ENCODE data around the gene TRIM26.
"Not testable (repeated sequence)": the region's sequence is repeated elsewhere in the genome, so short reads cannot be mapped to it uniquely, and the experiment has no call there.

The TRIM26 gene

DNA sequence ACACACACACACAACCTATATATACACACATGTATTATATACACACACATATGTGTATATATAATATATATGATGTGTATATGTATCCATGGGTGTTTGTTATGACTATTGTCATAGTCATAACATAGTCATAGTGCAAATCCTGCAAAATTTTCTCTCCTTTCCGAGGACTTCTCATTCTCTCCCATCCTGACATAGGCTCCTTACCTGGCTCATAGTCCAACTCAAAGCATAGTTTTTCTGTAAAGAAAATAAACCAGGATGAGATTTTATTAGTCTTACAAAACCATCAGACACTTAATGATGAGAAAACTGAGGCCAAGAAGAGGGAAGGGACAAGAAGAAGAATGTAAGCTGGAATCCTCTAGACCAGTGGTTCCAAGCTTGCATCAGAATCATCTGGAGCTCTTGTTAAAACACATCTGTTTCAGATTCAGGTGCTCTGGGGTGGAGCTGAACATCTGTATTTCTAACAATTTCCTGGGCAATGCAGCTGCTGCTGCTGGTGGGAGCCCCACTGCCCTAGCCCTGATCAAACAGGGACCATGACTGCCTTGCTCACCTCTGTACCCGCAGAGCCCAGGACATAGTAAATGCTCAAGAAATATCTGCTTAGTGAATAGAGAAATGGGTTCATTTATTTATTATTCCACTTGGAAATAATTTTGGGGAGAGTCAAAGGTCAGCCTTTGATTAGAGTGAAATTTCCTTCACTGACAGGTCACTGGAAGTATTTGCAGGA, 57.5 kb downstream of the TRIM26 start:
- in situ Hi-C loops (cut with HindIII; ENCODE audit: low sequenced_read_pairs), result loop anchor here (10.0 kb wide), 1 partner anchor 61 kb away; no protein-coding TSS in a partner anchor

DNA sequence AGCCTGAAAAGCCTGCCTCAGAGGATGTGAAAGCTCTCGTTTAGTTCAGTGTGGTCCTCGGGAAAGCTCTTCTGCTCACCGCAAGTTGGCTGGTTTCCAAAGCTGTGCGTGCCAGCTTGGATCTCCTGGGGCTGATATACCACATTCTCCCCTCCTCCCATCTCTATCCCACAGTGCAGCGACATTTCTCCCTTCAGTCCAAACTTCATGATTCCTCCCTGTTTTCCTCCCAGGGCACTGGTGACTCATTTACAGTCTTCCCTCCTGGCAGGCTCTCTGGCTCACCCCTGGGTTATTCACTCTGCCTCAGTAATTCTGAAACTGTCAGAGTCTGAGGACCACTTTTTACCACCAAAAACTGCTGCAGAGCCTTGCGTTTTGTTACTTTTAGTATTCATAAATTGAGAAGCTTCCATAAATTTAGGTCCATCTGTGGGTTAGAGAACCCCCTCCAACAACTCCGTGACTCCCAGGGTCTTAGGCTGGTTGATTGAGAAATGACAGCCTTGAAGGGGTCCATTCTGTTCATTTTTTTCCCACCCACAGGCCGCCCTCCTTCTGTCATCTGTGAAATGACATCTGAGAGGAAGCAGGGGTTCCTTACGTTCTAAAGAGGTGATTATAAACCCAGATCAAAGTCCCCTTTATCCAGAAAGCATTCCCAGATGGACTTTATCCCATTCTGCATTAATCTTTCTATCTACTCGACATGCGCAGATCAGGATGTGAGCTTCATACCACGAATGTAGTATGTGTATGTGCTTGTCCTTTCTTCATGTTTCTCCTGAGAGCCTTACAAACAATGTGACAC, 58.3 kb downstream of the TRIM26 start:
- in situ Hi-C loops (cut with HindIII; ENCODE audit: low sequenced_read_pairs), result loop anchor here (10.0 kb wide), 1 partner anchor 60 kb away; no protein-coding TSS in a partner anchor

DNA sequence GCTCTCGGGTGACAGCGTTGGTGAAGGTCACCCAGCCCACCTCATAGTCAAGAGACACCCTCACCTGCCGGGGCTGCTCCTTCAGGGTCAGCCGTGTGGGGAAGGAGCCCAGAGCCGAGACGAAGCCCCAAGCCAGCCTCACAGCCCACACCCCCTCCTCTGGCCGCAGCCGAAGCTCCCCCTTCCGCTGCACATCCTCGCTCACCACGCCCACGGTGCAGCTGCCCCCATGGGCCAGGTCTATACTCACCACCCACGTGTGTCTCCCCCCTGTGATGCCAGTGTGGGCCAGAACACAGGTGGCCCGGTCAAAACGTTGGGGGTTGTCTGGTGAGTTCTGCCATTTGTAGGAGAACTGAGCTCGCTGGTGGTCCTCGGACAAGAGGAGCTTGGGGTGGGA, 59.1 kb downstream of the TRIM26 start:
- in situ Hi-C loops (cut with HindIII; ENCODE audit: low sequenced_read_pairs), result loop anchor here (10.0 kb wide), 1 partner anchor 59 kb away; no protein-coding TSS in a partner anchor

DNA sequence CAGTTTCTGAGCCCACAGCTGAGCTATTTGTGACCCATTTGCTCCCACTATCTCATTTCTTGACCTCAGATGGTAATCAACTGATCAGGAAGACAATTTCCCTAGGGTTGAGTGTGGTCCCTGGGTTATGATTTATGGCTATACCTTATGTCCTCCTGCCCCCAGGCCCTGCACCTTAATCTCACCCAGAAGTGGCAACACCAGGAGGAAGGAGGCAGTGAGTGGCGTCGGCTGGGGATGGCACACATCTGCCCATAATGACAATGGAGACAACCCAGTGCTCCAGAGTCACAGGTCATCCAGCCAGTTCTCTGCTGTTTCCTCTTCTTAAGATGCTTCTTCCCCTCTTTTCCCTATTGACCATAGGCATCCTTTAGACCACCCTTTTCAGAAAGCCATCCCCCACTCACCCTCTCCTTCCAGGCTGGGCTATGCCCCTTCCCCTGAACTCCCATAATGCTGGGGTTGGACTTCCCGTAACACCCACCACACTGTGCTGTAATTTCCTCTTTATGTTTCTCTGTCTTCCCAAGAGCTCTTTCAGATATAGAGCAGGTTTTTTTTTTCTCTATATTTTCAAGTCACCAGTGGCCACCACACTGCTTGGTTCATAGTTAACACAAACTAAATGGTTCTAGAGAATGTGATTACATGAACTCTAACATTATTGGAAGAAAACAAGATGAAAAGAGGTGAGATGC, 60.1 kb downstream of the TRIM26 start:
- in situ Hi-C loops (cut with HindIII; ENCODE audit: low sequenced_read_pairs), result loop anchor here (10.0 kb wide), 1 partner anchor 58 kb away; no protein-coding TSS in a partner anchor

DNA sequence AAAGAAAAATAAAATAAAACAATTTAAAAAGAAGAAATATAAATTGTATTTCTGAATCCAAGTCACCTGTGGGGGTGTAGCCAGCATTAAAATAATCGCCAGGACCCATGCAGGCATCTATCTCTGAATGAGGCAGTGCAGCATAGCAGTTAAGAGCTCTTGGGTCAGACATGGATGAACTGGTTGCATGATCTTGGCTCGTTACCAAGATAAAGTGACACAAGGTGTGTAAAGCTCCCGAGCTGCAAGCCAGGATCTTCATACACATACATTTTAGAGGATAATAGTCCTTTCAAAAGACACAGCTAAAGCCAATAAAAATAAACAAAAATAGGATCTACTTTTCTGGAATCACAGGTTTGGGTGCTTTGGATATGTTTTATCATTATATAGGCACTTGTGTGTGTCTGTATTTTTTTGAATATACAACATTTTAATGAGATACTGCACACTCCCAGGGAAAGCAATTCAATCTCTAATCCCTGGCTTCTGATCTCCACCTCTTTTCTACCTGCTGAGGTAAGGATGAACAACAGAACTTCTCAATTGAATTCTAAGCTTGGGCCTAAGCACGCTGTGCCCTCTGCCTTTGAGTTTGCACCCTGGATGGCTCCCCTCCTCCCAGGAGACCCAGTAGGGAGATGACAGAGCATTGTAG, 61.1 kb downstream of the TRIM26 start:
- in situ Hi-C loops (cut with HindIII; ENCODE audit: low sequenced_read_pairs), result loop anchor here (10.0 kb wide), 1 partner anchor 57 kb away; no protein-coding TSS in a partner anchor

DNA sequence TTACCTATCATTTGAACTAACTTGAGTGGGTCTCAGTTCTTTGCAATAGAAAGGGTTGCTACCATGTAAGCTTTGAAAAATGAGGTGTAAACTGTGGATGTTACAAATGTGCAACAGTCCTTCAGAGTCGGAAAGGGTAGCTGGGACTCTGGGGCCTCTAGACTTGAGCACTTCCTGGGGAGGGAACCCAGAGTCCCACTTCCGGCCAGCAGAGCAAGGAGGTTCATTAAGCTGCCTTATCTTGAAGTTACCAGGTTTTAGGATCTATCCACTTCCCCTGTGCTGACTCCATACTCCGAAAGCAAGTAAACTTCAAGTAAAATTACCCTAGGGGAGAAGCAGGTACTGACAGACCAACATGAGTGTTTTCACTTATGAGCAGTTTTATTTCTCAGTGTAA, 61.6 kb downstream of the TRIM26 start:
- in situ Hi-C loops (cut with HindIII; ENCODE audit: low sequenced_read_pairs), result loop anchor here (10.0 kb wide), 1 partner anchor 57 kb away; no protein-coding TSS in a partner anchor

DNA sequence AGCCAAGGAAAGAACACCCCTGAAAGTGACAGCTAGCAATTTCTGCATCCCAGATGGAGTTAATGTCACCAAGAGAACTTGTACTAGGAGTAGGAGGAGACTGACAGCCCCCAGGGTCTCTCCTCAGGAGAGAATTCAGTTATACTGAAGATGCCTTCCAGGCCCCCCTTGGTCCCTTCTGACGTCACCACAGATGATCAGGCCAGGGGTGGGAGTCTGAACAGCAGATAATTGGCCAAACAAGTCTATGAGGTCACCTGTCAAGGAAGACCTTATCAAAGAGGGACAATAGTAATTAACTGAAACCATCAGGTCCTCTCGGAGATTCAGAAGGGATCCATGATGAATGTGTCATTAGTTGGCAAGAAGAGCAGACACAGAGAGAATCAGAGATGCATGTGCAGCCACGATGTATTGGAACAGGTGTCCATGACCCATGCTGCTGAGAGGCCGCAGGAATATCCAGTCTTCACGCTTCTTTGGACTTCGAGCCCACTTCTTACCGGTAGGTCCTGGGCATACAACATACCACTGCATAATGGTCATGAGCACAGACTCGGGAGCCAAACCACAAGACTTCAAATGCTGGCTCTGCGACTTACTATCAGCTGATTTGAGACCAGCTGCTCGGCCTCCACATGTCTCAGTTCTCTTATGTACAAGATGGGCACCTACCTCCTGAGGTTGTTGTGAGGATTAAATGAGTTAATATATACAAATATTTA, 62.4 kb downstream of the TRIM26 start:
- in situ Hi-C loops (cut with HindIII; ENCODE audit: low sequenced_read_pairs), result loop anchor here (10.0 kb wide), 1 partner anchor 56 kb away; no protein-coding TSS in a partner anchor

DNA sequence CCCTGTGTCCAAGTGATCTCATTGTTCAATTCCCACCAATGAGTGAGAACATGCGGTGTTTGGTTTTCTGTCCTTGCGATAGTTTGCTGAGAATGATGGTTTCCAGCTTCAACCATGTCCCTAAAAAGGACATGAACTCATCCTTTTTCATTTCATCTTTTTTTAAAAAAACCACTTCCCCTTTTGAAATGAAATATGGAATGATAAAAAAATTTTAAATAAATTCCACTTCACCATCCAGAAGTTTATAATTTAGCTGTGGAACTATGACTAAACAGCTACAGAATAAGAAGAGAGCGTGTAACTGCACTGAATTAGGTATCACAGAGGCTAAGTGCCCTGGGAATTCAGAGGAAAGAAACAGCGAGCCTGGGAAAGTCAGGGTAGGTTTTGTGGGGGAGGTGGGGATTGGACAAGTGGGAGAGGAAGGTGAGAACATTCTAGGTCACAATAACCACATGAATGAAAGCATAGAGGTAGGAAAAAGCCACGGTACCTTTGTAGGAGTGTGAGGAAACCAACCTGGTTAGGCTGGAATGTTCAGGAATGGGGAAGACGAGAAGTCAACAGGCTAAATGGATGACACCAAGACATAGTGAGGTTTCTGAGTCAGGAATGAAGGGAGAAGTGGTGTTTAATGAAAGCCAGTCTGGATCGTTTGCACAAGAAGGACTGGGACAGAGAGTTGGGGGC, 63.2 kb downstream of the TRIM26 start:
- in situ Hi-C loops (cut with HindIII; ENCODE audit: low sequenced_read_pairs), result loop anchor here (10.0 kb wide), 1 partner anchor 55 kb away; no protein-coding TSS in a partner anchor

DNA sequence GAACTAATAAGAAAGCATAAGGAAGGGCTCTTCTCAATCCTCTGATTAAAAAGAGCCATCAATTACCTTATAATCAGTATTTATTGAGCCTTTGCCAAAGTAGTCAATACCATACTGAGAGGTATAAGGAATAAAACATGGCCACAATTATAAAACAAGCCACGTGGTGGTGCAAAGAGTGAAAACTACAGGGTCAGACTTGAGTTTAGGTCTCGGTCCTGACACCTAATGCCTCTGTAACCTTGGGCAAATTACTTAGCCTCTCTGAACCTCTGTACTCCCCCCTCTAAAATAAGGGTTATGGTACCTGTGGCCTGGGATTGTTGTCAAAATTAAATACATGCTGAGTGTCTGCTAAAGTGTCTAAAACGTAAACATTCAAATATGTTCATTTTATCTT, 64.0 kb downstream of the TRIM26 start:
- in situ Hi-C loops (cut with HindIII; ENCODE audit: low sequenced_read_pairs), result no loop called here

DNA sequence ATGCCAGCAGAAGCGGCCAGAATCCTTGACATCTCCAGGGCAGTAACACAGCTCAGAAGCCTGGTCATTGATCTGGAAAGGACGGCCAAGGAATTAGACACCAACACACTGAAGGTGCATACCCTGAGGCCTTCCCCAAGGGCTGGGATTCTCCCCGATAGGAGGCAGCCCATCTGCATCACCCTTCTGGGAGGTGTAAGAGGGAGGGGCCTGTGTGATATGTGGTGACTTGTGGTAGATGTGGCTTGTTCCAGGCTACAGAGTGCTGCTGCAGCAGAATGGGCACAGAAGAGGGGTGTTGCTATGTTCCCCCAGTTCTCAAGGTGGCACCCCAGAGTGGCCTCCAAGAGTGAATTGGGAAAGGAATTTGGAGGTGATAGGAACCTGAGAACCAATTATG, 66.1 kb downstream of the TRIM26 start:
- in situ Hi-C loops (cut with HindIII; ENCODE audit: low sequenced_read_pairs), result no loop called here

DNA sequence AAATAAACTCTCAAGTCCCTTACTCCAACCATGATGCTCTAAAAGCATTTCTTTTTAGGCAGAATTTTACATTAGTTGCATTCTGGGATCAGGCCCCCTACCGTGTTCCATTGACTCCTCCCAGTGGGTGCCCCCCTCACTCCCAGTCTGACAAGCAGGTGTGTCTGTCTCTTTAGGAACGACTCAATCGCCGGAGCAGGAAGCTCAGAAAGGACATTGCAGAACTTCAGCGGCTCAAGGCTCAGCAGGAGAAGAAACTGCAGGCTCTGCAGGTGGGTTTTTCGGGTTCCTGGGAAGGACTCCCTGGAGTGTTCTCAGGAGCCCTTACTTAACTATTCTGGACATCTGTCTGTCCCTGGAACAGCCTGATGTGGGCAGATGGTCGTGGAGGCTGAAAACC, 67.4 kb downstream of the TRIM26 start:
- in situ Hi-C loops (cut with HindIII; ENCODE audit: low sequenced_read_pairs), result no loop called here

DNA sequence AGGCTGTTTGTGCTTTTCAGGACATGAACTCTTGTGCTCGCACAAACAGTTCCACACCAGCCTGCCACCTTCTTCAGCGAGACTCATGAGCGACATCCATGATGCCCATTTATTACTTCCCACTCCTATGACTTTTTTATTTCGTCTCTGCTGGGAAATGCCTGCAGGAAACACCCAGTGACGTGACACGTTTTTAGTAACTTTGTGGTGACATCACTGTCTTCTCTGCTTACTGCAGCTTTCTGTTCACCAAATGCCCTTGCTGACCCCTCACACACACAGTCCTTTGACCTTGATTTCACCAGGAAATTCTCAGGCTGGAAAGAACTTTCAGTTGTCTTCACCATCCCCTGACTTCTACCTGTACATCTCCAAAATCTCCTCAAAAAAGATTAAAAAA, 68.4 kb downstream of the TRIM26 start:
- in situ Hi-C loops (cut with HindIII; ENCODE audit: low sequenced_read_pairs), result no loop called here

DNA sequence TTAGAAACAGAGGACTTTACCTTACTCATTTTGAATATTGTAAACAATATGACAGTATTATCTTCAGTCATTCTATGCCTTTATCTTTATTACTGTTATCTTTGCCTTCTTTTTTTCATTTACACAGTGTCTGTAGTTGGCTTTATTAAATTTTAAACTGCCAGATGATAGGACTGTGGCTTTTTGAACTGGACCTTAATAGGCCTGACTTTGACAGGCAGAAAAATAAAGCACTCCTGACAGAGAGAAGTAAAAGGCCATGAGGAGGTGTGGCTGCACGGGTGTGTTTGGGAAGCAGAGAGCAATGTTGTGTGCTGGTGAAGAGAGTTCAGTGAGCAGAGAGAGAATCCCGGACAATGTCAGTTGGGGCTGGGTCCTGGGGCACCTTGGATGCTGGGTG, 69.4 kb downstream of the TRIM26 start:
- in situ Hi-C loops (cut with HindIII; ENCODE audit: low sequenced_read_pairs), result no loop called here

DNA sequence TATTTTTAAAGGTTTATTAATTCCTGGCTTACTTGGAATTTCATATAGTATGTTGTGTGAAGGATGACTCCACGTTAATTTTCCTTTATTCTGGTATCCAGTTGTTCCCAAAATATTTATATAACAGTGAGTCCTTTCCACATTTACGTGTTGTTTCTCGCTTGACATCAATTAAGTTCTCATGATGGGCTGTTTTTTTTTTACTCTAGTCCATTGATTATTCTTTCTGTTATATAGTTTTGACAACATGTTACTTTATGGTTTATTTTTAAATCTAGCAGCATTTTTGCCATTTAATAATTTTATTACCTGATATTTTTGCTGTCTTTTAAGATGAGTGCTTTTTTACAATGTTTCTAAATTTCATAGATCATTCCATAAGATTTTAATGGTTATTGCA, 70.5 kb downstream of the TRIM26 start:
- in situ Hi-C loops (cut with HindIII; ENCODE audit: low sequenced_read_pairs), result no loop called here

DNA sequence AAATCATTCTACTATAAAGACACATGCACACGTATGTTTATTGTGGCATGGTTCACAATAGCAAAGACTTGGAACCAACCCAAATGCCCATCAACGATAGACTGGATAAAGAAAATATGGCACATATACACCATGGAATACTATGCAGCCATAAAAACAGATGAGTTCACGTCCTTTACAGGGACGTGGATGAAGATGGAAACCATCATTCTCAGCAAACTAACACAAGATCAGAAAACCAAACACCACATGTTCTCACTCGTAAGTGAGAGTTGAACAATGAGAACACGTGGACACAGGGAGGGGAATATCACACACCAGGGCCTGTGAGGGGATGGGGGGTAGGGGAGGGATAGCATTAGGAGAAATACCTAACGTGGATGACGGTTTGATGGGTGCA, 73.0 kb downstream of the TRIM26 start:
- in situ Hi-C loops (cut with HindIII; ENCODE audit: low sequenced_read_pairs), result not testable (repeated sequence)

DNA sequence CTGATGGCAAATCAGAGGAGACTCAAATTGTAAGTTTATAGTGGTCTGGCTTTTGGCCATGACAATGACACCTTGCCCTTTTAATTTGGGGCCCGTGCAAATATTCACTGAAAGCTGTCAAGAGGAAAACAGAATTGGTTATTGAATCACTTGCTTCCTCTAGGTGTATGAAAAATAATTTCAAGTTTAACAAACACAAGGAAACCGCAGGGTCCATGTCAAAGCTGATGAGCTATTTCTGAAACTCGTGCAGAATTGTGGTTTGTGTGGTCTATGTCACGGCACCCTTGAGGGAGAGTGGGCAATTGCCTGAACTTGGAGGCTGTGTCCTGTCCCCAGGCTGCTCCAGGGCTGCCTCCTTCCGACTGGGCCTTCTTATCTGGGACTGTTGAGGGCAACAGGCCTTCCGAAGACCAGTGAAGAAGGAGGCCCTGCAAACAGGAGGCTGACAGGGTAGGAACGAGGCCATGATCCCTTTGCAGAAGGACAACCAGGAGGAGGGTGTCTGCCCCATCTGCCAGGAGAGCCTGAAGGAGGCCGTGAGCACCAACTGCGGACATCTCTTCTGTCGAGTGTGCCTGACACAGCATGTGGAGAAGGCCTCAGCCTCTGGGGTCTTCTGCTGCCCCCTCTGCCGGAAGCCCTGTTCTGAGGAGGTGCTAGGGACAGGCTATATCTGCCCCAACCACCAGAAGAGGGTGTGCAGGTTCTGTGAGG, 76.5 kb downstream of the TRIM26 start:
- in situ Hi-C loops (cut with HindIII; ENCODE audit: low sequenced_read_pairs), result loop anchor here (10.0 kb wide), 1 partner anchor 292 kb away; no protein-coding TSS in a partner anchor

DNA sequence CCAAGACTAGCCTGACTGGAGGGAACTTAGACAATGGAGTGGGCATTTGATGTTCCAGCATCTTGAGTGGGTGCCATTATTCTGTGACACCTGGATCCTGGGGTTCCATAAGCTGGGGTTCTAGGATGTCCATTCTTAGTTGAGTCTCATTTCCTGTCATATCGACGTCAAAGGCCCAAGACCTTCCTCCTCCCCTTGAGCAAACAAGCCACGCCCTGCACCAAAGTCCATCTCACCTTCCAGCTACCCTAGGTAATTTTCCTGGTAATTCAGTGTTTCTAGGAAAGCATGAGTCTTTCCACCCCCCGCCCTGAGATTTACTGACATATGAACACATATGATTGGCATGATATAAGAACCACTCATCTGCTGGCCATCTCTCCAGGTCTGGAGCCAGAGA, 77.4 kb downstream of the TRIM26 start, which contains the start of gene TRIM40:
Gene TRIM40 (plus strand): TSS at position 384 of the 400 bp plus-strand sequence. CDS start 897 bp downstream, outside the sequence.
- in situ Hi-C loops (cut with HindIII; ENCODE audit: low sequenced_read_pairs), result loop anchor here (10.0 kb wide), 1 partner anchor 291 kb away; no protein-coding TSS in a partner anchor

DNA sequence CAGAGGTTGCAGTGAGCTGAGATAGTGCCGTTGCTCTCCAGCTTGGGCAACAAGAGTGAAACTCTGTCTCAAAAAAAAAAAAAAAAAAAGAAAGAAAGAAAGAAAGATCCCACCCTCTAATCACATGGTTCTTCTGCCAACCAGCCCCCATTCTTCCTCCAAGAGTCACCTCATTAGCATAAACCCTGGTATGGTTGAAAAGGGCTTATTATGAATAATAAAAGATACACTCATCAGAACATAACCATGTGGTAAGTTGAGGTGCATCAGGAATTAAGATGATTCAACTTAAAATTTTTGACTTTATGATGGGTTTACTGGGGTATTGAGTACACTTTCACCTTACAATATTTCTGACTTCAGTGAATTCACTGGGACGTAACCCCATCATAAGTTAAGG, 78.1 kb downstream of the TRIM26 start:
- in situ Hi-C loops (cut with HindIII; ENCODE audit: low sequenced_read_pairs), result loop anchor here (10.0 kb wide), 1 partner anchor 290 kb away; no protein-coding TSS in a partner anchor
